Mammary epithelial cell (primary cell): ENCODE measurements around the gene NACC1.

ENCODE experiments used
- CTCF ChIP-seq, 2 donors: IDR thresholded peaks in 1 of 2; conservative IDR thresholded peaks in 1 of 2; 2 replicates each; pipeline ENCODE4 v1.5.1; 2011 to 2012; ENCODE audit warnings: inconsistent platforms in 2 of 2, low read length in 2 of 2, mild to moderate bottlenecking in 2 of 2, control low read depth in 1 of 2, low read depth in 1 of 2; ENCODE audit not compliant: insufficient read depth in 1 of 2; ENCODE audit errors: extremely low read depth in 1 of 2
- EZH2 ChIP-seq: IDR thresholded peaks from 2 replicates; pipeline ENCODE4 v1.6.1; 2012; ENCODE audit warnings: low read length, inconsistent platforms, borderline replicate concordance

DNA sequence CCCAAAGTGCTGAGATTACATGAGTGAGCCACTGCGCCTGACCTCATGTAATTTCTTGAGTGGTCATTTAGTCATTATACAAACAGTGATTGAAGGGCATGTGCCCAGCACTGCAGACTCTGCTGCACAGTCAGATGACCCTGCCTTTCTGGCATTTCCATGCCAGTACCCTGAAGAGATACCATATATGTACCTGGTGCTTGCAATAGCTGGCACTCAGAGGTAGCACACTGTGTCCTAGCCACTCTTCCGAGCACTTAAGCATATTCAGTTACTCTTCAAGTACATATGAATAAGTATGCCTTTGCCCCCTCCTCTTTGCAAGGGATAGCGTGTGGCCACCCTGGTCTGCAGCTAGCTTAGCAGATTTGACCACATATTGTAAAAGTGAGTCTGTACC lies 16.6 kb downstream of the NACC1 start:
- no peak for TF ChIP-seq CTCF (conservative IDR thresholded peaks at IDR 0.05 in 1 of 2, IDR thresholded peaks at IDR 0.05 in 1 of 2; ENCODE audit: extremely low read depth in 1 of 2, insufficient read depth in 1 of 2, low read depth in 1 of 2, low read length in 2 of 2)
- no peak for TF ChIP-seq EZH2
